NCI-H345 (cell line): ENCODE data around the gene RAET1L.
"Not testable (repeated sequence)": the region's sequence is repeated elsewhere in the genome, so short reads cannot be mapped to it uniquely, and the experiment has no call there.

Source experiments
- DNase-seq: peaks from one replicate; lab custom pipeline; 2025; lab: John Stamatoyannopoulos, UW

The RAET1L gene, protein sequence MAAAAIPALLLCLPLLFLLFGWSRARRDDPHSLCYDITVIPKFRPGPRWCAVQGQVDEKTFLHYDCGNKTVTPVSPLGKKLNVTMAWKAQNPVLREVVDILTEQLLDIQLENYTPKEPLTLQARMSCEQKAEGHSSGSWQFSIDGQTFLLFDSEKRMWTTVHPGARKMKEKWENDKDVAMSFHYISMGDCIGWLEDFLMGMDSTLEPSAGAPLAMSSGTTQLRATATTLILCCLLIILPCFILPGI

GRCh38 chr6:150025201-150025917 is at the start of gene RAET1L:
RAET1L (minus strand) TSS chr6:150025532; CDS start chr6:150025471, 61 bp downstream.
- no peak for DNase-seq

DNA sequence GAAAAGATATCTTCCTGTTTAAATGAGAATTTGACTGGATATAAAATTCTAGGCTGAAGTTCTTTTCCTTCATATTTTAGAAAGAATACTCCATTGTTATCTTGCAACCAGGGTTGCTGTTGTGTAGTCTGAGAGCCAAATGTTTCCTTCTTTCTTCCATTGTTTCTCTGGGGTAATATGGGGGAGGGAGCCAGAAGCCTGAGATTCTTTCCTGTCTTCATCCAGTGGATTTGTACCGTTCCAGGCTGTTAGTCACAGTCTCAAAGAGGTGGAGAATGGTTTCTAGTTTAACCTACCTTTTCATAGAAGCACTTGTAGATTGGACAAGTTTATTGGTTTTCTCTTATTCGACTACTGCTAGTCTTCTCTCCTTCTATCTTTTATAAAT is 49.7 kb upstream of the RAET1L start:
- no peak for DNase-seq

- DNase-seq: not testable (repeated sequence)
Observed at GRCh38 chr6:150074396-150075033, 49.2 kb upstream of the RAET1L start.

GRCh38 chr6:150072201-150072600 is 46.9 kb upstream of the RAET1L start:
- peak; percentile 16 for DNase-seq

DNA sequence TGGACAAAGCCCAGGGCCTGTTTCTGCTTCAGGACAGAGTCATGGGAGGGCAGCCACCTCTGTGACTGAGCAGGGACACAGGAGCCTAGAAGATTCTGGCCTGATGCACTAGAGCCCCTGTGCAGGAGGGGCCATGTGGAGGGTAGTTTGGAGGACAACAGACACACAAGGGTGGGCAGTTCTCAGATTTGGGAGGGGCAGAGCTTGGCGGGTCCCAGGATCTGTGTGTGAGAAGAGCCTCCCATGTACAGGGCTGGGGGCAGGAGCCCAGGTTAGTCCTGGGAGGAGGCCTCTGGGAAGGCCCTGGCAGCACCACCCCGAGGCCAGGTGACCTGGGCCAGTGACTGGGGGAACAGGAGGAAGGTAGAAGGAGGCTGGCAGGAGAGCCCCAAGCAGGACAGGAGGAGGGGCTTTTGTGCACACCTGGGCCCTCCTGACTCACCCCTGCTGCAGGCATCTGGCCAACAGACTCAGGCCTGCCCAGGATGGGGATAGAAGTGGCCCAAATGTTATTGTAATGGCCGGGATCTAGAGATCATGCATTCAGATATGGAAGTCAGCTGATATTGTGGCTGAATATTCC is 45.0 kb upstream of the RAET1L start:
- no peak for DNase-seq

DNA sequence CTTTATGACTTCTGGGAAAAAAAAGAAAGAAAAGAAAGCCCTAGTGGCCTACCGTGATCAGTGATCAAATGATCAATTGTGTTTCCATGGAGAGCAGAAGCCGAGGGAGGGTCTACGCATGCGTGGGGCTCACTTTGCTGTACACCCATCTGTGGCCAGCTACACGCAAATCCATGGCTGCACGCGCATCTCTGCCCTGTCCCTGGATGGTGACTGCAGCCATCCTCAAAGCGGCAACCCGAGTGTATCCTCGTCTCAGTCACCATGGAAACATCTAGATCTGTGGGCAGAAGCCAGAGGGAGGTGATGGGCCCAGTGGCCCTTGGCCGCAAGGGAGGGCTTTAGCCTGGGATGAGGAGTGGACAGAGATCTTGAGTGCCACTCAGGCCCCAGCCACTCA is 44.4 kb upstream of the RAET1L start:
- DNase-seq: peak; percentile 62

- DNase-seq: peak; percentile 82
Observed at GRCh38 chr6:150068720-150069648, 43.7 kb upstream of the RAET1L start, which contains the start of gene ULBP3. ULBP3 (minus strand) TSS chr6:150069121; CDS start chr6:150069066, 55 bp downstream.

DNA sequence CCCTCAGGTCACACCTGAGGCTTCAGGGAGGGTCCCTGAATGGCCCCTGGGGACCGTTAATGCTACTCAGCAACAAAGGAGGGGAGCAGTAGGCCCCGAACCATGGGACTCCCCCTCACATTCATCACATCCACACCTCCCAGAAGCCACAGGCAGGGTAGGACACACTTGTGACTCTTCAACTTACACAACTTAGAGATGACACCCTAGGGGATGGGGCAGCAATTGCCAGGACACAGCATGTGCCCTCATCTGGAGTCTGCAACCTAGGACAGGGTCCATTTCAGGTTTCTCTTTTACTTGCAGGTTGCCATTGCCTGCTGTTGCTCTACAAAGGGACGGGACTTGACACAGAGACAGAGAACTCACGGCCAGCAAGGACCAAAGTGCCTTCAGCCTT is 42.8 kb upstream of the RAET1L start:
- DNase-seq: no peak

- DNase-seq: no peak
Observed at GRCh38 chr6:150065083-150065482, 39.8 kb upstream of the RAET1L start.

GRCh38 chr6:150063640-150064039 is 38.3 kb upstream of the RAET1L start:
- DNase-seq: no peak

GRCh38 chr6:150059973-150060372 is 34.6 kb upstream of the RAET1L start:
- not testable (repeated sequence) for DNase-seq

DNA sequence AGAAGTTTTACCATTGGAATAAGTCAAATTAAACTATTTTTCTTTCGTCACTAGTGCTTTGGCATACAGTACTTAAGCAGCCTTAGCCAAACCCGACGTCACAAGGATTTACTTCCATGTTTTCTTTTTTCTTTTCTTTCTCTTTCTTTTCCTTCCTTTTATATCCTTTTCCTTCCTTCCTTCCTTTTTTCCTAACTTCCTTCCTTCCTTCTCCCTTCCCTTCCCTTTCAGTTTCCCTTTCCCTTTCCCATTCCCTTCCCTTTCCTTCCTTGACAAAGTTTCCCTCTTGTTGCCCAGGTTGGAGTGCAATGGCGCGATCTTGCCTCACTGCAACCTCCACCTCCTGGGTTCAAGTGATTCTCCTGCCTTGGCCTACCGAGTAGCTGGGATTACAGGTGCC is 33.7 kb upstream of the RAET1L start:
- no peak for DNase-seq

- DNase-seq: no peak
Observed at GRCh38 chr6:150058231-150058792, 33.0 kb upstream of the RAET1L start.

DNA sequence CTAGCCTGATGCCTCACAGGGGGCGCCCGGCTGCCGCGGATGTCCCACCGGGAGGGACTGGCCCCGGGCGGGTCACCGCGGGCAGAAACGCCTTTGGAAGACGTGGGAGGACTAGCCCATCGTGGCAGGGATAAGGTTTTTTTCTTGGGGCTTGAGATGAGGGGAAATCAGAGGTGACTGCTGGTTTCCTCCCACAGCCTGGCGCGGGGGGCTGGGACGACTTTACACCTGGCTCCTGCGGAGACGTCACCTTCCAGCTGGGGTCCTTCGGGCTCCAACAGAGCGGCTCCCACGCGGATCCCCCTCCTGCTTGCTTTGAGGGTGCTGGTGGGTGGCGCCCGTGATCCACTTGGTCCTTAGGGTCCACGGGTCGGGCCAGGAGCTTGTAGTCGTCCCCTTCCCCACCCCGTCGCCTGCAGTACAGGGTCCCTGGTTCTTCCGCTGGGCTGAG is 32.2 kb upstream of the RAET1L start:
- no peak for DNase-seq

DNA sequence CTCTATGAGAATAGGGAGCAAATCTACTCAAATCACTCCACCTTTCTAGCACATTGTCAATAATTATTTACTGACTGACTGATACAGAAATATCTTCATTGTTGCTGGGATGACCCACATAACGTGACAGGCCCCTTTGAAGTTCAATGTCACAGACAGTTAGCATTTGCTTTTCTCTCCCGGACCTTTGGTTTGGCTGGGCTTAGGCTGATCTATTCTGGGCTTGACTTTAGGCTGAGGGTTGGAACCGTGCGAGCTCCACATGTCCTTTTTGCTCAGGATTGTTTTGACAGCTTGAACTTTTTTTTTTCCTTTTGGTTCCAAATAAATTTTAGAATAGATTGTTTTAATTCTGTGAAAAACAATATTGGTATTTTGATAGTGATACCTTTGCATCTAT is 31.6 kb upstream of the RAET1L start:
- no peak for DNase-seq

DNA sequence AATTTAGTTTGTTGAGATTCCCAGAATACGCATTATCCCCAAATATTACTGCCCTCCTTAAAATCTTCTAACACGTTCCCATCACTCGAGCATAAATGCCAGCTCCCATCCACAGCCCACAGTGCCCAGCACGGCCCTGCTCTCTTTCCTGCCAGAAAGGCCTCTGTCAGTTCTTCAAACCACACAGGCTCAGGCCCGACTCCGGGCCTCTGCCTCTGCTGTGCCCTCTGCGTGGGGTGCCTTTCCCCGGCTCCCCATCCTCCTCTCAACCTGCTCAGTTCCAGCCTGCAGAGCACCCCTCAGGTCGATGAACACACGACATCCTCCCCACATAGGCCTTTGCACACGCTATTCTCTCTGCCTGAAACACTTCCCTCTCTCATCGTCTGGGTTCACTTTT is 30.8 kb upstream of the RAET1L start:
- DNase-seq: no peak

DNA sequence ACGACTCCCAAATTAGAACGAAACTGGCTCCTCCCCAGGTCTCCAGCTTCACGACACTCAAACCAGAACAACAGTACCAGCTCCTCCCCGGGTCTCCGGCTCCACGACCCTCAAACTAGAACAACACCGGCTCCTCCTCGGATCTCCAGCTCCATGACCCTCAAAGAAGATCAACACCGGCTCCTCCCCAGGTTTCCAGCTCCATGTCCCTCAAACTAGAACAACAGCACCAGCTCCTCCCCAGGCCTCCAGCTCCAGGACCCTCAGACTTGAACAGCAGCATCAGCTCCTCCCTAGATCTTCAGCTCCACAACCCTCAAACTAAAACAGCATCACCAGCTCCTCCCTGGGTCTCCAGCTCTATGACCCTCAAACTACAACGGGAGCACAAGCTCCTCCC is 29.8 kb upstream of the RAET1L start:
- DNase-seq: no peak

DNA sequence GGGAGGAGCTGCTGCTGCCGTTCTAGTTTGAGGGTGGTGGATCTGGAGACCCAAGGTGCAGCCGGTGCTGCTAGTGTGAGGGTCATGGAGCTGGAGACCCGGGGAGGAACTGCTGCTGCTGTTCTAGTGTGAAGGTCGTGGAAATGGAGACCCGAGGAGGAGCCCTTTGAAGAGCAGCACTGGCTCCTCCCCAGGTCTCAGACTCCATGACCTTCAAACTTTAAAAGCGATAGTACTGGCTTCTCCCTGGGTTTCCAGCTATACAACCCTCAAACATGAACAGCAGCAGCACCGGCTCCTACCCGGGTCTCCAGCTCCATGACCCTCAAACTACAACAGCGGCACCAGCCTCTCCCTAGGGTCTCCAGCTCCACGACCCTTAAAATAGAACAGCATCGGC is 28.1 kb upstream of the RAET1L start:
- DNase-seq: no peak

GRCh38 chr6:150050846-150051245 is 25.5 kb upstream of the RAET1L start:
- no peak for DNase-seq

- no peak for DNase-seq
Observed at GRCh38 chr6:150048099-150048498, 22.8 kb upstream of the RAET1L start.

DNA sequence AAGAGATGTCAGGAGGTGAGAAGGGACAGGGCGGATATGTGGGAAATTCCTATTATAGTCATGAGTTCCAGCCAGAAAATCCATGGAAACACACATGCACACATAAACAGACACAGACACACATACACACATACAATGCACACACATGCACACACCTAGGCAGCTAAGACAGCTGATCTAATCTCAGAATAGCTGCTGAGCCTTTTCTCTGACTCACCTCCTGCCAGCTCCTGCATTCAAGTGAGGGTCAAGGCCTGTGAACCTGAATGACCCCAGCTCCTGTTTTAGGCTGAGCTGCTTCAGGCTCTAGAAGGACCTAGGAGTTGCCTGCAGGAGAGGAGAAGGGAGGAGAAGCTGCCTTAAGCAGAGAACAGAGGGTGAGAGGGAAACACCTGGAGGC is 21.6 kb upstream of the RAET1L start:
- DNase-seq: no peak
